Right lung (tissue), 5 donors: ENCODE results near the gene SKAP1. TPM values are rescaled to one million over a fixed set of nuclear protein-coding genes. Genes with fewer than 3 reads are reported as not detected.
"Not testable (repeated sequence)": the region's sequence is repeated elsewhere in the genome, so short reads cannot be mapped to it uniquely, and the experiment has no call there.

Source experiments
- DNase-seq, 2 donors: peaks; one replicate each; pipeline ENCODE4 v3.0.0-alpha.2; 2013
- polyA plus RNA-seq, 5 donors: library from polyadenylated mRNA; unstranded; fragments of 120-200 nt; gene quantifications; one replicate each; pipeline versions ENCODE4 v1.2.1 to v1.2.3, GENCODE V29; 2013; ENCODE audit warnings: inconsistent platforms in 1 of 5, low replicate concordance in 1 of 5; ENCODE audit not compliant: insufficient read length in 5 of 5, insufficient read depth in 1 of 5

The SKAP1 gene
- polyA plus RNA-seq, 5 donors: 1.3 to 2.8 (median 2.0) TPM

DNA sequence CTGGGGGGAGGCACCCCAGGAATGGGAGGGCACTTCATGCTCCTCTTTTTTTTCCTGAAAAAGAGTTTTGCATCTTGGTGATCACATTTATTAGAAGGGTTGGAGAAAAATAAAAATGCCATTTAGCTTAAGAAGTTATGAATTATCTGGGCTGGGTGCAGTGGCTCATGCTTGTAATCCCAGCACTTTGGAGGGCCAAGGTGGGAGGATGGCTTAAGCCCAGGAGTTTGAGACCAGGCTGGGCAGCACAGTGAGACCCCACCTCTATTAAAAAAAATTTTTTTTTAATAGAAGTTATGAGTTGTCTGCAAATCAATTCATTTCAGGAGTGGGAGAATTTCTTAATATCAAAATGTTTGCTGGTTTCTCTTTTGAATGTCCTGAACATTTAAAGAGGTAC is 219.0 kb downstream of the SKAP1 start:
- DNase-seq: no peak

DNA sequence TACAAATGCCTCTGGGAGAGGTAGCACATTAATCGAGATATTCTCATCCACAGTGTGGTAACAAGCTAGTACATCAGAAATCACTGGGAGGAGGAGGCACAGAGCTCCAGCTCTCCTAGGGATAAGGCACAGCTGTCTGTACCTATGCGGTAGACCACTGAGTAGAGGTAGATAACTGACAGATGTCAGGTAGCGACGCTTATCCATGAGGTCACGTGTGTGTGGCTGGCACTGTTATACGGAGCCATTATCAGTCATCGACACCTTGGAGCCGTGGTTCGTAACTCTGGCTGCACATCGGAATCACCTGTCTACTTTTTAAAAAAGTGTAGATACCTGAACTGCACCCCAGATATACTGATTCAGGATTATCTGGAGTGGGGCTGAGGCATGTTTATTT is 220.0 kb downstream of the SKAP1 start:
- no peak for DNase-seq

DNA sequence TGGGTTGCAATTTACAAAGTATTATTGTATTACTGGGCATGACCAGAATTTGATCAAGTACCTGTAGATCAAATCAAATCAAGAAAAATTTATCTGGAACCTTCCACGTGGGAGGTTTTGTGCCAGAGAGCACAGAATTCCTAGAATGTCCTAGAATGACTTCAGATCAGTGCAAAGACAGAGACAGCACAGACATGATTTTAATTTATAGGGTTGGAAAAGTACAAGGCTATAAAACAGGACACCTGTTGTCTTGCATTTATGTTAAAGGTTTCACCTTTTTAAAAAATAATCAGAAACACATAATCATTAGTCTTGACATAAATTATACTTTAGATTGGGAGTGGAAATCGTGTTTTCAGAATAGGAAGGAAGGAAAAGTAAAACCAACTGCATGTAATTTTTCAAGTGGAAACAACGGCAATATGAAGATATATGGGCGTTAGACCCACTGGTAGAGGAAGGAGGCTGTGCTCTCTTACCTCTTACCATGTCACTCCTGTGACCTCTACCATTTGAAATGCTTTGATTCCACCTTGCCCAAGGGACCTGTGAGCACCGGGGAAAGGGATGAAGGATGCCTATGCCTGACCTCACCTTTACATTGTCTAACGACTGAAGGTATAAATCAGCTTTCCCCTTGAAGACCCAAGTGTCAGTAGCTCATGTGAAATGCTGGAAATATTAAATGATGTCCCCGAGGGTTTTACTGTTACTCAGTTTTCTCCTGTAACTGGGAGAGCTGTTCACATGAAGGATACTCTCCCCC is 222.1 kb downstream of the SKAP1 start:
- no peak for DNase-seq

DNA sequence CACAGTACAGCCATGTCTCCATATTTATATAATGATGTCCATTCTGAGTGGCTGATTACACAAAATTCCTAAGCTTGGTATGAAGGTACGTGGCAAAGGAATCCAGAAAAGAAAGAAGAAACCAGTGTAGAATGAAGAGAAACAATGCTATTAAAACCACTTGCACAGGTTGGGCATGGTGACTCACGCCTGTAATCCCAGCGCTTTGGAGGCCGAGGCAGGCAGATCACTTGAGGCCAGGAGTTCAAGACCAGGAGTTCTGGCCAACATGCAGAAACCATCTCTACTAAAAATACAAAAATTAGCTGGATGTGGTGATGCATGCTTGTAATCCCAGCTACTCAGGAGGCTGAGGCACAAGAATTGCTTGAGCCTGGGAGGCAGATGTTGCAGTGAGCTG is 223.0 kb downstream of the SKAP1 start:
- DNase-seq: not testable (repeated sequence)

DNA sequence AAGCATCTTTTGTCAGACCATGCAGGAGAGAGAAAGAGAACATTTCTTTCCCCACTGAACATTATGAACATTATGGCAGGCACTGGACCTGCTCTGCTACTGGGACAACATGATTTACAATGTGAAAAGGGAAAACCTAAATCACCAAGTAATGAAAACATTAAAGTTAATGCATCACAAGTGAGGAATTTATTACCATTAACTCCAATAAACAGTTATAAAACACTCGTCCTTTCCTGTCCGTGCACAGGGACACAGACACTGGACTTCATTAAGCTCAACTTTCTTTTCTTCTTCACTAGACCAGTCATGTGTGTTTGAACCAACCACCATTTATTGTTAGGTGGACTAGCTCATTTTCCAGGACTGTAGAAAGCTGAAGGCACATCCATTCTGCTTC is 227.1 kb downstream of the SKAP1 start:
- no peak for DNase-seq

DNA sequence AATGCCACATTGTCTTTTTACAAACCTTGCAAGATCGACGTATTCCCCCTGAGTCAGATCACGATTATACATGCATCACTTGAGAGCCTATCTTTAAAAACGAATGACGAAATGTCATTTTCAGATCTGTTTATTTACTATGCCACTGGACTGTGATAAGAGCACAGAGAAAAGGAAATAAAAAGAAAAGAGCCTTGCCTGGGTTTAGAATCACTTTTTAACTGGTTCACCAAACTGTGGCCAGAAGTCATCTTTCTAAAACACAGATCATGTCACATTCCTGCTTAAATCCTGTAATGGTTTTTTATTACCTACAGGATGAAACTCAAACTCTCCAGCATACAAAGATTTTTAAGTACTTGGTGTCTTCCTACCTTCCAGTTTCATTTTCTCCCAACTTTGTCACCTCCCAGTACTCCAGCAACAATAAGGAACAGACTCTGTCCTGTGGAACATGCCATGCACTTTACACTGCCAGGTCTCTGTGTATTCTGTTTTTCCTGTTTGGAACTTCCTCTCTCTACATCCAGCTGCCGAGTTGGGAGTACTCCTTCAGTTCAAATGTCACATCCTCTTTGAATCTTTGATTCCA is 231.0 kb downstream of the SKAP1 start:
- DNase-seq: peak in 1 of 2 donors; percentile 2

DNA sequence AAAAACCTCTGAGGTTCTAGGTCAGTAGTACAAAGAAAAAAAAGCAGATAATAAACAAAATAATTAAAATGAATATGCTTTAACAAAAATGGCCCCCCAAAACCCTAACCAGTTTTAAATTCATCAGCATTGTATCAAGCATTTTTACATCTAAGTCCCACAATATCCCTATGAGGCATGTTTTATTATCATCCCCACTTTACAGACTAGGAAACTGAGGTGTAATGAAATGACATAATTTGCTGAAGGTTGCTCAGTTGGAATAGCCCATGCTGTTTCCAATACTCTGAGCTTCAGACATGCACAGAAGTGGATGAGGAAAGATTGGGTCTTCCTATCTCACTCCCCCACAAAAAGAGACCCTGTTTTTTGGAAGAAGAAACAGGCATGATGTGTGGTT is 234.1 kb downstream of the SKAP1 start:
- DNase-seq: no peak

DNA sequence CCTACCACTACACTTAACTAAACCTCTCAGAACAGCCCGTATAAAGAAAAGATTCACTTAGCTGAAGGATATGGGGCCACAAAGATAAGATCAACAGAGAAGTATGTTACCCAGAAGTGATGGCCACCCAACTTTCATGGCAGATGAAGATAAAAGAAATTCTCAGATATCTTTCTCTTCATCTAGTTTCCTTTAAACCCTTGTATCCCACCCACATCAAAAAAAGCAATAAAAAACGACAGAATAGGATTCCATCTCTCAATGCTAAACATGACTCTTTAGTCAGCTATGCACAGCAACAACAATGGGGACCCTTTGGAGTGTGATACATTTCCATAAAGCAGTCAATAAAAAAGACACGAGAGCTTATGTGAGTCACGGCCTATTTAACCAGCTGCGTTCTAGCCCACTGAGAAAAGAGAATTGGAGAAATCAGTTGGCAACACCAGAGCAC is 235.9 kb downstream of the SKAP1 start:
- no peak for DNase-seq

DNA sequence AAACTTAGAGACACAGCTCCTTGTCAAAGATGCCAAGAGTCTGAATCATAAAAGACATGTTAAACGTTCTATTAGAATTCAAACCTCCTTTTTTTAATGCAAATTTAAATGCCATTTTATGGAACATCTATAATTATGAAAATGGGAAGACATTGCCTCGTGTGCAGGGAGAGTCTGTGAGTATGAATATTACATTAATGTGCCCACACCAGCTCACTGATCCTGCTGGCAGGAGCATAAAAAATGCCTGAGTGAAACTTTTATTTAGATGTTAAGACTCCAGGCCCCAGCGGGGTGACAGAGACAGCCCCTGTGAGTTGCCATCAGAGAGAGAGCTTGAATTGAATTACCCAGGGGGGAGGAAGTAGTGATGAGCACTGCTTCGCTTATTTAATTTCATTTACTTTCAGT is 237.7 kb downstream of the SKAP1 start:
- DNase-seq: no peak

DNA sequence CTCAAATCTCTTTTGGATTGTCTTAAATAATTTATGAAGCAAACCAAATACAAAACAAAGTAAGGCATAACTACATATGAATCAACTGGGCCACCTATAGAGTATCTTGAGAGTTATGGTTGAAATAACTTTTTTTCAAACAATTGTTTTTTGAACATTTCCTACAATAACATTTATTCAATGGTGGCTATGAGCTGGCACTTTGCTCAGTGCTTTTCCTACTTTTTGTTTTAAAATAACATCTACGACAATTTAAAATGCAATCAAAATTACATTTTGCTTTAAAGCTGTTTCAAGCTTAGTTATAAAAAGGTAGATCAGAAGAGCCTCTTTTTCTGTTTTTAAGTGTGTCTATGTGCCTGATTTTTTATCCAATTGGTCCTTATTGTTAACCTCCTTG is 238.7 kb downstream of the SKAP1 start:
- DNase-seq: no peak

DNA sequence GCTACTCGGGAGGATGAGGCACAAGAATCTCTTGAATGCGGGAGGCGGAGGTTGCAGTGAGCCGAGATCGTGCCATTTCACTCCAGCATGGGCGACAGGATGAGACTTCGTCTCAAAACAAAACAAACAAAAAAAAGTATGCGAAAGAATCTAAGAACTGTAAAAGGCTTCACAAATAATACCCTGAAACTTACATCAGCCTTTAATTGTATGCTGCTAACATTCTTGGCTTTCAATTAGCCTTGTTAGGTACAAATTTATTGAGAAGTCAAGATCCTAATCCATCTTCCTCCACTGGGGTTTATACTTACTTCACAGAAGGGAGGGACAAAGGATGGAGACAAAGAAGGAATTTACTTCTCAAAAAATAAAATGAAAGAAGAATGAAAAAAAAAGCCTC is 239.1 kb downstream of the SKAP1 start:
- no peak for DNase-seq

DNA sequence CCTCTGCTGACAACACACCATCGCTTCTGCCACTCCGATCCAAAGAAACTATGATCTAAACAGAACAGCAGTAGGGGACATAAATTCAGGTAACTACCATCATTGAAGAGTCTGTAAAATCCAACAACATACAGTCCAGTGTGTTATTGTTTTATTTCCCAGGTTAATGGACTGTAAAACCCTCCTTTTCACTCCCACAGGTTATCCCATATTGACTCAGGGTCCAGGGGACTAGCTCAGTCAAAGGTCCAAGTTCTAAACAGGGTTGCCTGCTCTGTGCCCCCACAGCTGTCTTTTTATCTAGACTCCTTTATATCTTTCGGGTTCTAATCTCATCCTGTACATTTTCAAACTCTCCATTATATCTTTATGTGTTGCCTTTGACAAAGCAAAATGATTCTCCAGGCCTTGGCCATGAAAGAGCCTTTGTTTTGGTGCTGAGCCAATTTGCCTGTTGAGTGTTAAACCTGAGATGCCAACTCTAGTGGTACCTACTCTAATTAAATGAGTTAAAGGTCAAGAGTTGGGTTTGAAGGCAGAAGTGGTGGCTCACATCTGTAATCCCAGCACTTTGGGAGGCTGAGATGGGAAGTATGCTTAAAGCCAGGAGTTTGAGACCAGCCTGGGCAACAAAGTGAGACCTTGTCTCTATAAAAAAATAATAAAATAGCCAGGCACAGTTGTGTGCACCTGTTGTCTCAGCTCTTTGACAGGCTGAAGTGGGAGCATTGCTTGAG is 242.0 kb downstream of the SKAP1 start:
- DNase-seq: no peak

DNA sequence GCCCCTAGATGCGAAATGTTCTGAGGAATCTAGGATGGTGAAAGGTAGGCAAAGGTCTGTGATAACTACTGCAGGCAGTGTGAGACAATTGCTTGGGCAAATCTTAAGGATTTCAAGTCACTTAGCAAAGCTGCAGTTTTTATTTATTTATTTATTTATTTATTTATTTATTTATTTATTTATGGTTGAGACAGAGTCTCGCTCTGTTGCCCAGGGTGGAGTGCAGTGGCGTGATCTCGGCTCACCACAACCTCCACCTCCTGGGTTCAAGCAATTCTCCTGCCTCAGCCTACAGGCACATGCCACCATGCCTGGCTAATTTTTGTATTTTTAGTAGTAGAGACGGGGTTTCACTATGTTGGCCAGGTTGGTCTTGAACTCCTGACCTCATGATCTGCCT is 243.7 kb downstream of the SKAP1 start:
- DNase-seq: not testable (repeated sequence)

DNA sequence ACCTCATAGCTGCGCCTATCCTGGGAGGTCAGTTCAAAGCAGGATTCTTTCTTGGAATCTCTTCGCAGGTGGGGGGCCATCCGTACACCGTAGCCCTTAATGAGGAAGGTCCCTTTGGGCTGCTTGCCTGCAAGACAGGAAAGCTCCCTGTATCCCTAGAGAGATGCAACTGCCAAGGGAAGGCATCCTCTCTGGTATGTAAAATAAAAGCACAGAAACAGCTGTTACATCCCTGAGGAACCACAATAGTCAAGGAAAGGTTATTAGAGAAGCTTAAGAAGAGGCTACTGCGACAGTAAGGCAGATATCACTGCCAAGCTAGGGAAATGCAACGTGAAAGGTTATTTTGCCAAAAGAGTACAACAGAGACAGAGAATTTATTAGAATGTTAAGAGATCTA is 245.3 kb downstream of the SKAP1 start:
- no peak for DNase-seq

DNA sequence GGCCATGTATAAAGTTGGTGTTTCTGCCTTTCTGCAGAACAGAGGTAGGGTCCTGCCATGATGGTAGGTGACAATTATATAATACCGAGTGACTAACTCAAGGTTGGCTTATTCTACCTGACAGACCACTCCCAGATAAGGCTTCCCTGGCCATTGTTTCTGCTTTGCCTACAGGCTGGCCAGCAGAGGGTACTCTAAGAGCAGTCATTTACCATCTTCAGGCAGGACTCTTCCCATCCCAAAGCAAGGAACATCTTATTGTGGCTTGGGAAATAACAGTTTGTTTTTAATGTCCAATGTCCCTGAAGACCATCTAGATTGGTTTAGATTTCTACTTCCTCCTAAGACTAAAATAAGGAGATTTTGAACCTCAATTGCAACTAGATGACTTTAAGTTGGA is 248.4 kb downstream of the SKAP1 start:
- DNase-seq: no peak

DNA sequence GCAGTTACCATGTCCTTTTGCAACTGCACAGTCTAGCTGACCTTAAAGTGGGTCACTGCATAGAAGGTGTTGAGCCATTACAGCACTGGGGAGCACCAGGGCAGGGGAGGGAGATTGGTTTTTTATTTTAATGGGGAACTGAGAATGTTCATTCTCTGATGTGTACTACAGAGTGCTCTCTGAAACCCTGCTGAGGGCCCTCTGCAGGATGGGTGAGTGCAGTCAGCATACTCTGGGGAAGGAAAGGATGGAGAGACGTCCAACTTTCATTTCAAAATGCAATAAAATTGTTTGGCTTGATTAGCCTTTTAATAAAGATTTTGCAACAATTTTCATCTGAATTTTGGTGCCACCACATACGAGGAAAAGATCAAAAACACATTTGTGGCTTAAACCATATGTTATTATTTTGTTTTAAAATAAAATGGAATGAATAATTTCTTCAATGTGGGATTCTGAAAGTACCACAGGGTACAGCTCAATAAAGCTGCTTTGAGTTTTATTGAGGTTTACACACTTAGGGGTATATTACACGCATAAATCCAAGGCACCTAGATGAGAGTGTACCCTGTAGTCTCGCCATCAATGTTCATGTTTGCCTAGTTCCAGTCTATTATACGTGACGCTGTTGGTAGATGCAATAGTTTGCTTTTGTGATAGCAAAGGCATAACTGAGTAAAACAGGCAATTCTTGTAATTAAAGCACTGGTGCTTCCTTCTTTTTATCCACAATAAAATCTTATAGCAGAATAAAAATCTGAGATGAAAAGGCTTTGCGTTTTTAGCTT is 249.0 kb downstream of the SKAP1 start:
- DNase-seq: no peak

DNA sequence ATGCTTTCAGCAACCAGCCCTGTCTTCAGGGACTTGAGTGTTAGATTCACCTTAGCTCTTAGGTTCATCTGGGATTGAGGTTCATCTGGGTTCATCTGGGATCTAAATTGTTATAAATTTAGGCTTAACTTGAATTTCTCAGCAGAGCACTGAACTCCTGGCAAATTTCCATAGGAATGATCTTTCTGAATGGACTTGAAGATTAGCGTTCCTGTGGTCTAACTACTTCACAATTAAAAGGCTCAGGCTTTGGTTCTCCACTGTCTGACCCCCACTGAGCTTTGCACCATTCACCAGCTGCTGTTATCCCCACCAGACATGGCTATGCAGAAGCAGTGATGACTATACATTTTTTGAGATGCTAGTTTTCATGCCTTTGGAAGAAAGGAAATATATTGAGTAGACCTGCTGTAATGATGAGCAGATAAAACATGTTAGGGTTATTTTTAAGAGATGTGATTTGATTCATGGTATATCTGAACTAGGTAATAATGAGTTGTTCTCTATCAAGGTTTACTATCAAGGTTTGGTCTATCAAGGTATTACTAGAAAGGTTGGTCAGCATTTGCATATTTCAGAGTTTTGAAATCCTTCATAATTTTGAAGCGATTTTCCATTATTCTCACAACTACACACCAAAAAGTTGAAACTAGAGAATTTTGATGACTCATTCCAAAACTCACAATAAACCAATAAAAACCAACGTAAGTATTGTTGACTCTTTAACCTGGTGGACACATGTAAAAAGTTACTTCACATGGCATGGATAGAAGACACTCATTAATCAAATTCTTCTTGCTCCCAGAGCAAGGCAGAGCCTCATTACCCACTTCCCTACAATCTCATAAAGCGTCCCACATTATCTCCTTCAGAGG is 250.7 kb downstream of the SKAP1 start:
- DNase-seq: no peak

DNA sequence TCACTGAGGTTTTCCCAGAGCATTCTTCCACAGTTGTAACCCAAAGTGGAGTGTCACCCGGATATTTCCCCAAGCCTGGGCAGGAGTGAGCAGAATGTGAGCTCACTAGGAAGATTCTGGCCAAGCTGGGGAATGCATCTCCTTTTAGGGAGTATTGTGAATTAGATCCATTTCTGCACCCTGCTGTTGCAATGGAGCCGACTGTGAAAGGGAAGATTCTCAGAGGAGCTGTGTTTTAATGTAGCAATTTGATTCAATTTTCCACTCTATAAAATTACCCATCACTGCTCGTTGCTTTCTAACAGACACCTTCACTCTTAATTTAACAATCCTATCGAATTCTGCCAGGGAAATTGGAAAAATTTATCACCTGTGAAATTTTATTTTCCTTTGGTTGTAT is 251.7 kb downstream of the SKAP1 start:
- no peak for DNase-seq

DNA sequence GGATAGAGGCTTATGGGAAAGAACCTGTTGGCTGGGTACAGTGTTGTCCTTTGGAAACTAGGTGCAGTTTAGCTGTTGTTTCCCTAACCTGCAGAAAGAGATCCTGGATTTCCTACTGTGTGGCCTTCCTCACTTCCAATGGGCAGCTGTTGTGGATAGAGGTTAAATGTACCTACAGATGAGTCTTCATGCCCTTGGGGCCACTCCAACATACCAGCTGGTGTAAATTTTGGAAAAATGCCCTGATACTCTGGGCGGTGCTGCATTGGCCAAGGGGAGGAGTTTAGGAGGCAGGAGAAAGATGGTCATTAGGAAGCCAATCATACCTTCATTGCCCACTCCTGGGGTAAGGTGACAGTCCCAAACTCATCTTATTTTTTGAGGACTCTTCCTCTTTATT is 252.2 kb downstream of the SKAP1 start:
- DNase-seq: no peak

DNA sequence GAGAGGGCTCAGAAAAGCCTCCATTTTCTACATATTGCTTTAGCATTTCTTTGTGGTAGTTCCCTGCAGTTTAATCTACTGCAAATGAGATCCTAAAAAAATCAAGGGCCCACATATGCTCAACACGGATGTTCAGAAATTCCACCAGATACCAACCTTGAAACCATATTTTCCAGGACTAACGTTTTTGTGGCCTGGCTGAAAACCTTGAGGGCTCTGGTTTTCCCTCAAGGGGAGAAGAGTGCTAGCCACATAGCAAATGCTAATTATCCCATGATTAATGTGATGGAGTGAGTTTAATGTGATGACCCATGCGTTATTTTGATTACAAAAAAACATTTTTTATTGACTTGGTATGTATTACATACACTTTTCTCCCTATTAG is 253.6 kb downstream of the SKAP1 start:
- DNase-seq: no peak
